Neuronal stem cell (in vitro differentiated cells): Measurements from ENCODE around the gene SLC31A1.

Experiments
- DNase-seq: peaks from one replicate; pipeline ENCODE4 v3.0.0-alpha.2; 2013; ENCODE audit warnings: low spot score
- H2AFZ ChIP-seq: one replicate; pipeline ENCODE4 v1.6.1; 2013; ENCODE audit warnings: mild to moderate bottlenecking, low read length, inconsistent platforms
- H2AK5ac ChIP-seq: 2 replicates; pipeline ENCODE4 v1.6.1; 2013; ENCODE audit warnings: low read depth, mild to moderate bottlenecking, inconsistent platforms, low read length, moderate library complexity, mixed read lengths
- H2BK120ac ChIP-seq: 2 replicates; pipeline ENCODE4 v1.6.1; 2013; ENCODE audit warnings: low read depth, mild to moderate bottlenecking, inconsistent platforms, low read length, moderate library complexity, mixed read lengths
- H2BK12ac ChIP-seq: one replicate; pipeline ENCODE4 v1.6.1; 2013; ENCODE audit warnings: low read length, inconsistent platforms
- H2BK15ac ChIP-seq: 2 replicates; pipeline ENCODE4 v1.6.1; 2013; ENCODE audit warnings: mild to moderate bottlenecking, low read length, inconsistent platforms, mixed read lengths
- H2BK5ac ChIP-seq: one replicate; pipeline ENCODE4 v1.6.1; 2013; ENCODE audit warnings: inconsistent platforms, mild to moderate bottlenecking, low read length, moderate library complexity
- H3K14ac ChIP-seq: one replicate; pipeline ENCODE4 v1.6.1; 2013; ENCODE audit warnings: low read length, inconsistent platforms
- H3K18ac ChIP-seq: 2 replicates; pipeline ENCODE4 v1.6.1; 2013; ENCODE audit warnings: low read length, inconsistent platforms
- H3K23ac ChIP-seq: 2 replicates; pipeline ENCODE4 v1.6.1; 2013; ENCODE audit warnings: low read depth, mild to moderate bottlenecking, mixed read lengths, low read length, inconsistent platforms; ENCODE audit not compliant: poor library complexity
- H3K27ac ChIP-seq: replicated peaks from 3 replicates; pipeline ENCODE4 v1.5.1; 2013; ENCODE audit warnings: low read length, inconsistent platforms
- H3K27me3 ChIP-seq, 3 experiments: 2 replicates each; pipeline ENCODE4 v1.6.1; 2013; ENCODE audit warnings: low read length in 3 of 3, mild to moderate bottlenecking in 2 of 3, inconsistent platforms in 1 of 3, low read depth in 1 of 3, mixed read lengths in 1 of 3, moderate library complexity in 1 of 3; ENCODE audit not compliant: control insufficient read depth in 3 of 3, insufficient read depth in 3 of 3
- H3K36me3 ChIP-seq, 2 donors: replicated peaks in 1 of 2; 2 replicates each; pipeline ENCODE4 v1.6.1; 2013; ENCODE audit warnings: low read length in 2 of 2; ENCODE audit not compliant: control insufficient read depth in 2 of 2, insufficient read depth in 2 of 2
- H3K4ac ChIP-seq: 2 replicates; pipeline ENCODE4 v1.6.1; 2013; ENCODE audit warnings: inconsistent platforms, mild to moderate bottlenecking, low read length, moderate library complexity
- H3K4me1 ChIP-seq, 2 donors: 1 replicate in 1 of 2; 2 replicates in 1 of 2; pipeline ENCODE4 v1.6.1; 2013; ENCODE audit warnings: low read length in 2 of 2, low read depth in 1 of 2; ENCODE audit not compliant: control insufficient read depth in 2 of 2, insufficient read depth in 1 of 2
- H3K4me2 ChIP-seq: one replicate; pipeline ENCODE4 v1.6.1; 2013; ENCODE audit warnings: mild to moderate bottlenecking, low read length, inconsistent platforms; ENCODE audit not compliant: insufficient read depth, poor library complexity, severe bottlenecking
- H3K4me3 ChIP-seq, 2 donors: 2 replicates each; pipeline ENCODE4 v1.5.1; 2013; ENCODE audit warnings: low read length in 2 of 2, mild to moderate bottlenecking in 2 of 2, inconsistent platforms in 1 of 2, moderate library complexity in 1 of 2
- H3K79me1 ChIP-seq: one replicate; pipeline ENCODE4 v1.6.1; 2013; ENCODE audit warnings: low read depth, mild to moderate bottlenecking, inconsistent platforms, low read length, moderate library complexity
- H3K9ac ChIP-seq: one replicate; pipeline ENCODE4 v1.6.1; 2013; ENCODE audit warnings: mild to moderate bottlenecking, low read depth, low read length, inconsistent platforms; ENCODE audit not compliant: poor library complexity
- H3K9me3 ChIP-seq, 2 donors: replicated peaks in 1 of 2; 2 replicates each; pipeline versions ENCODE3 to v1.6.1; 2013; ENCODE audit warnings: low read length in 2 of 2, mild to moderate bottlenecking in 2 of 2, inconsistent platforms in 1 of 2, low read depth in 1 of 2, mixed read lengths in 1 of 2, moderate library complexity in 1 of 2; ENCODE audit not compliant: control insufficient read depth in 2 of 2, insufficient read depth in 1 of 2
- H4K8ac ChIP-seq: one replicate; pipeline ENCODE4 v1.6.1; 2013; ENCODE audit warnings: low read depth, mild to moderate bottlenecking, inconsistent platforms, low read length, moderate library complexity
- H4K91ac ChIP-seq: one replicate; pipeline ENCODE4 v1.6.1; 2013; ENCODE audit warnings: low read length, low read depth, mild to moderate bottlenecking, inconsistent platforms; ENCODE audit not compliant: poor library complexity
- WGBS, 2 donors: extraction: QIAGEN DNeasy Blood & Tissue Kit; methylation state at CpG; one replicate each; pipeline ENCODE4 v1.1.7; 2013; ENCODE audit warnings: missing lambda C conversion rate in 2 of 2, mixed read lengths in 1 of 2; ENCODE audit not compliant: insufficient read length in 2 of 2, insufficient replicate concordance in 1 of 2; ENCODE audit errors: extremely low coverage in 2 of 2; 5-methylcytosine and 5-hydroxymethylcytosine counted together

The SLC31A1 gene

DNA sequence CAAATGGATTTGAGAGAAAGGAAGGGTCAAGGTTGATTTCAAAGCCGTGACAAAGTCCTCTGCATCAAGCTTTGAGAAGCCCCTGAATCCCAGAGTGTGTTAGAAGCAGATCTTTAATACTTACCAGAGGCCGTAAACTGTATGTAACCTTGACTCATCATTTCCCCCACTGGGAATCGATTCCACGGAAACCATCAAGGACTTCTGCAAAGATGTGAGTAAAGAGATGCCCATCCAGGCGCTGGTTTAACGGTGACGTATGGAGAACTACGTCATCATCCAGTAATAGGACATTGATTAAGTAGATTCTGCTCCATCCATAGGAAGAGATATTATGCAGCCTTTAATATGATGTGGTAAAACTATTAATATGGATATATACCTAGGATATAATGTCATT, 80.2 kb downstream of the SLC31A1 start:
- H3K9me3 ChIP-seq = no peaks in the 10 kb centered on the region
- H3K4me3 ChIP-seq = no peak overlapping the region
- H2AK5ac ChIP-seq = no peak overlapping the region
- H2BK12ac ChIP-seq = no peak overlapping the region
- no peak overlapping the region for H3K23ac ChIP-seq
- H2BK15ac ChIP-seq = no peak overlapping the region
- no peak overlapping the region for H3K18ac ChIP-seq
- no peak overlapping the region for H3K4ac ChIP-seq
- H3K27me3 ChIP-seq = no peaks in the 10 kb centered on the region
- H3K9ac ChIP-seq = no peak overlapping the region
- no peak for DNase-seq
- H2BK5ac ChIP-seq = no peak overlapping the region
- peaks cover 2 to 3% of the 10 kb centered on the region in 2 donors for H3K4me1 ChIP-seq
- H3K27ac ChIP-seq = no peak overlapping the region
- no peaks in the 10 kb centered on the region for H3K36me3 ChIP-seq
- H2BK120ac ChIP-seq = no peak overlapping the region
- no CpG with 5 or more reads among the region's 8 CpGs for WGBS, 2 donors
- no peak overlapping the region for H2AFZ ChIP-seq
- no peak overlapping the region for H3K14ac ChIP-seq
- H4K91ac ChIP-seq = no peak overlapping the region
- no peak overlapping the region for H4K8ac ChIP-seq
- H3K79me1 ChIP-seq = no peaks in the 10 kb centered on the region
- no peak overlapping the region for H3K4me2 ChIP-seq

DNA sequence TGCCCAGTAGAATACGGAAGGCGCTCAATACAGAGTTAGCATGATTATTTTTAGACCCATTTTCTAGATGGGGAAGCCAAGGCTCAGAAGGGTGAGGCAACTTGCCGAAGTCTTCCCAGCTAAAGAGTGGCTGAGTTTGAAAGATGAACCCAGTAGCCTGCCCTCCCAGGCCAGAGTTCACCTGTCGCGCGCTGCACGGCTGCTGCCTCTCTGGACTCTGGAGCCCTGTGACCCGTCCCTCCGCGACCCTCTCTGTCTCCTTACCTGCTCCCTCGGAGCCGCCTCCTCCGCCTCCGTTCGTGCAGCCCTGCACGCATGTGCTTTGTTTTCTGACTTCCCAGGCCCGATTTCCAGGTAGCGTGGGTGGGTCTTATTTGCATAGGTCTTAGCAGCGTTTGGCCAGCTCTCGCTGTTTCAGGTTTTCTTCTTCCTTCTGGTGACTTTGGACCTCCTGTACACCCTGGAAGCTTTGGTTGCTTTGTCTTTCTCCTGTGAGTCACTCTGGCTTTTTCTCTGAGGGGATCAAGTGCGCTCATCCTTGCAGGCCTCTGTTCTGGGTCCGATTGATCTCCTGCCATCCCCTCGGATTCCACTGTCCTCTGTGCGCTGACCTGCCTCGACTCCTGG, 81.6 kb downstream of the SLC31A1 start, which contains the start of gene RNF183:
RNF183 (minus strand) TSS at position 585 of the 627 bp plus-strand sequence. CDS start 5,192 bp downstream, outside the sequence.
- H3K4me1 ChIP-seq = peaks cover 2 to 7% of the 10 kb centered on the region in 2 donors
- no peak within 1 kb of the TSS for H2BK12ac ChIP-seq
- no peak within 1 kb of the TSS for H2BK5ac ChIP-seq
- DNase-seq = no peak
- no peak within 1 kb of the TSS for H4K91ac ChIP-seq
- H3K4me3 ChIP-seq = no peak within 1 kb of the TSS
- no peak within 1 kb of the TSS for H3K4me2 ChIP-seq
- H3K36me3 ChIP-seq = no peaks in the 10 kb centered on the region
- H3K9me3 ChIP-seq = no peaks in the 10 kb centered on the region
- no peak within 1 kb of the TSS for H3K14ac ChIP-seq
- no peak within 1 kb of the TSS for H4K8ac ChIP-seq
- no peak within 1 kb of the TSS for H3K9ac ChIP-seq
- no peak within 1 kb of the TSS for H3K27ac ChIP-seq
- no peak within 1 kb of the TSS for H2BK15ac ChIP-seq
- no peaks in the 10 kb centered on the region for H3K27me3 ChIP-seq
- no peak within 1 kb of the TSS for H2AK5ac ChIP-seq
- no peak within 1 kb of the TSS for H3K23ac ChIP-seq
- H2AFZ ChIP-seq = peak within 1 kb of the TSS; percentile 81
- H3K4ac ChIP-seq = no peak within 1 kb of the TSS
- H3K79me1 ChIP-seq = no peaks in the 10 kb centered on the region
- no peak within 1 kb of the TSS for H2BK120ac ChIP-seq
- WGBS, 2 donors = no CpG with 5 or more reads among the region's 25 CpGs
- no peak within 1 kb of the TSS for H3K18ac ChIP-seq

DNA sequence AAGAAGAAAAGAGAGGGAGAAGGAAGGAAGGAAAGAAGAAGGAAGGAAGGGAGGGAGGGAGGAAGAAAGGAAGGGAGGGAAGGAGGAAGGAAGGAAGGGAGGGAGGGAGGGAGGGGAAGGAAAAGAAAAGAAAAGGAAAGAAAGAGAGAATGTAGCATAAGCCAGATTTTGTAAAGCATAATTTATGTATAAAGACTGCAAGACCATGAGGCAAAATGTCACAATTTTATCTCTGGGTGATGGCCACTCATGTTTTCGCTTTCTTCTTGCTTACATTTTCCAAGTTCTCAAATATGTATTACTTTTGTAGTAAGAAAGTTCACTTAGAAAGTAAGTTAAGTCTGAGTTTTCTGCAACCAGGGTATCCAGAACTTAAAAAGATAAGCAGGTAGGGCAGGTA, 85.2 kb downstream of the SLC31A1 start:
- Histone ChIP-seq H2BK12ac (no peak overlapping the region), H2AK5ac (no peak overlapping the region), H3K18ac (no peak overlapping the region), H3K9me3 (no peaks in the 10 kb centered on the region), H3K4me3 (no peak overlapping the region), H3K36me3 (no peaks in the 10 kb centered on the region), H2BK5ac (no peak overlapping the region), H4K8ac (no peak overlapping the region), H3K14ac (no peak overlapping the region), H3K4ac (no peak overlapping the region), H3K4me1 (peaks cover 2 to 7% of the 10 kb centered on the region in 2 donors), H2AFZ (no peak overlapping the region), H3K79me1 (no peaks in the 10 kb centered on the region), H3K4me2 (no peak overlapping the region), H2BK15ac (no peak overlapping the region), H3K9ac (no peak overlapping the region), H3K27ac (no peak overlapping the region), H3K27me3 (peaks cover 0 to 2% (median 0%) of the 10 kb centered on the region in 3 experiments), H3K23ac (no peak overlapping the region), H2BK120ac (no peak overlapping the region), H4K91ac (no peak overlapping the region)
- no peak for DNase-seq
- WGBS, 2 donors = no CpG with 5 or more reads among the region's 1 CpG

DNA sequence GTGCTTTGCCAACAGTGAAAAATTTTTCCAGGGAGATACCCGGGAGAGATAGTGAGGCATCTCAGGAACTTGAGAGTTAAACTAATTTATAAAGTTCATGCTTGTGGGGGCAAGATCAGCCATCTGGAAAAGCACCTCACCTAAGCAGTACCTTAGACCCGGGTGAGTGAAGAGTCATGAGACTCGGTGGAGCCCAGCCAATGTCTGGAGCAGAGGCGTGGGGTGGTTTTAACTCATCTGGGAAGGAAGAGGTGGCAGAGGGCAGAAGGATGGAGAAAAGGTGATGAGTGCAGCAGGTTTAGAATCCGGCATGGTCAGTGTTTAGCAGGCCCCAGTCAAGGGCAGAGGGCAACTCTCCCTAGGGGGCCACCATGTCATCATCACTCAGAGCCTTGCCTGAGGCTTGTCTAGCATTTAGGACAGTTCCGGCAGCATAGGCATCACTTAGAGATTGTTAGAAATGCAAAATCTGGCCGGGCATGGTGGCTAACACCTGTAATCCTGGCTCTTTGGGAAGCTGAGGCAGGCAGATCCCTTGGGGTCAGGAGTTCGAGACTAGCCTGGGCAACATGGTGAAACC, 86.1 kb downstream of the SLC31A1 start:
- WGBS, 2 donors = no CpG with 5 or more reads among the region's 8 CpGs
- Histone ChIP-seq H3K79me1 (no peaks in the 10 kb centered on the region), H3K23ac (no peak overlapping the region), H2BK15ac (no peak overlapping the region), H2BK12ac (no peak overlapping the region), H3K4ac (no peak overlapping the region), H4K91ac (no peak overlapping the region), H3K9ac (peak overlapping the region; percentile 26), H3K9me3 (no peaks in the 10 kb centered on the region), H3K36me3 (no peaks in the 10 kb centered on the region), H2BK5ac (no peak overlapping the region), H3K18ac (no peak overlapping the region), H3K4me2 (no peak overlapping the region), H2BK120ac (no peak overlapping the region), H3K4me1 (peaks cover 2 to 7% of the 10 kb centered on the region in 2 donors), H3K27me3 (peaks cover 0 to 2% (median 0%) of the 10 kb centered on the region in 3 experiments), H3K14ac (no peak overlapping the region), H3K4me3 (no peak overlapping the region), H3K27ac (no peak overlapping the region), H4K8ac (no peak overlapping the region), H2AK5ac (no peak overlapping the region), H2AFZ (no peak overlapping the region)
- no peak for DNase-seq
